Measurements from ENCODE around the gene PLA2G6.
"Not testable (repeated sequence)": the region's sequence is repeated elsewhere in the genome, so short reads cannot be mapped to it uniquely, and the experiment has no call there.

PLA2G6 gene

DNA sequence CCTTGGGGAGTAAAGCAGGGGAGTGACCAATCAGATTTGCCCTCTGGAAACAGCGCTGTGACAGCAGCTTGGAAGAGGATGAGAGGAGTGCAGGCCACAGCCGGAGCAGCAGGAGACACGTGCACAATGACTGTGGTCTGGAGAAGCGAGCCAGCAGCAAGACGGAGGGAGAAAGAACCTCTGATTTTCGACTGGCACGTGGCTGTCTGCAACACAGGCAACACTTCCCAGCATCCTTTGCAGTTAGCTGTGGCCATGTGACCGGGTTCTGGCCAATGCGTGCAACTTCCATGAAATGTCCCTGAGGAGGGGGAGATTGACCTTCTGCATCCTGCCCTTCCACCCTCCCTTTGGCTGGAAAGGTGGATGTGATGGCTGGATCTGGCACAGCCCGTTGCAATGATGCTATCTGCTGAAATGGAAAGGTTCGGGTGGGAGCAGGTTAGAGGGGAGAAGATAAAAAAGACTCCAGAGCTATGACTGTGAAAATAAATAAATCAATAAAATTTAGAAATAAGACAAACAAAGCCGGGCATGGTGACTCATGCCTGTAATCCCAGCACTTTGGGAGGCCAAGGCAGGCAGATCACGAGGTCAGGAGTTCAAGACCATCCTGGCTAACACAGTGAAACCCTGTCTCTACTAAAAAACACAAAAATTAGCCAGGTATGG, 15.6 kb downstream of the PLA2G6 start:
- DNase-seq = no peak

DNA sequence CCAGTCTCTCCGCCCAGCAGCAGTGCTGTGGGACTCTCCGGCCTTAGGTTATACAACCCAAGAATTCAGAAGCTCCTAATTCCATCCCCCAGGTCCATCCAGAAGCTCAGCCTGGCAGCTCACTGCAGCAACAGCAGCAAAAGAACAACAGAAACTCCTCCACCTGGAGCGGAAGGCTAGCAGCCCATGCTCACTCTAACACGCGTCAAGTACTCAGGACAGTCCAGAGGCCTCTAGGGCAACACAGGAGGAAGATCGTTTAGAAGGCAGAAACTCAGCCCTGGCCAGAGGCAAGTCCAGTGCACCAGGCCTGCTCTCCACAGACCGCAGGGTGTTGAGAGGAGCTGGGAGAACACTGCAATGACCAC, 17.1 kb downstream of the PLA2G6 start:
- no peak for DNase-seq

- no peak for DNase-seq
Observed at GRCh38 chr22:38163844-38164550, 17.6 kb downstream of the PLA2G6 start.

- DNase-seq = no peak
Observed at GRCh38 chr22:38162881-38163843, 18.5 kb downstream of the PLA2G6 start.

DNA sequence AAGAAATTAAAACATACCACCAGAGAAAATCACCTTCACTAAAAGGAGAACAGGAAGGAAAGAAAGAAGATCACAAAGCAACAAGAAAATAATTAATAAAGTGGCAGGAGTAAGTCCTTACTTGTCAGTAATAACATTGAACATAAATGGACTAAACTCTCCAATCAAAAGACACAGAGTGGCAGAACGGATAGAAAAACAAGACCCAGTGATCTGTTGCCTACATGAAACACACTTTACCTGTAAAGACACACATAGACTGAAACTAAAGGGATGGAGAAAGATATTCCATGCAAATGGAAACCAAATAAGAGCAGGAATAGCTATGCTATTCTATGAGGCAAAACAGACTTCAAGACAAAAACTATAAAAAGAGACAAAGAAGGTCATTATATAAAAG, 25.9 kb downstream of the PLA2G6 start:
- DNase-seq = no peak

DNA sequence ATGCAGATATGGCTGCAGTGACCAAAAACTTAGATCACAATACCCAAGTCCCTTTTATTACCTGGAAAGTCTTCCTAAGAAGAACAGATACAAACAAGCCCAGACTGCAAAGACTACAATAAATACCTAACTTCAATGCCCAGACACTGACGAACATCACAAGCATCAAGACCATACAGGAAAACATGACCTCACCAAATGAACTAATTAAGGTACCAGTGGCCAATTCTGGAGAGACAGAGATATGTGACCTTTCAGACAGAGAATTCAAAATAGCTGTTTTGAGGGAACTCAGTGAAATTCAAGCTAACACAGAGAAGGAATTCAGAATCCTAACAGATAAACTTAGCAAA, 27.1 kb downstream of the PLA2G6 start:
- not testable (repeated sequence) for DNase-seq

DNA sequence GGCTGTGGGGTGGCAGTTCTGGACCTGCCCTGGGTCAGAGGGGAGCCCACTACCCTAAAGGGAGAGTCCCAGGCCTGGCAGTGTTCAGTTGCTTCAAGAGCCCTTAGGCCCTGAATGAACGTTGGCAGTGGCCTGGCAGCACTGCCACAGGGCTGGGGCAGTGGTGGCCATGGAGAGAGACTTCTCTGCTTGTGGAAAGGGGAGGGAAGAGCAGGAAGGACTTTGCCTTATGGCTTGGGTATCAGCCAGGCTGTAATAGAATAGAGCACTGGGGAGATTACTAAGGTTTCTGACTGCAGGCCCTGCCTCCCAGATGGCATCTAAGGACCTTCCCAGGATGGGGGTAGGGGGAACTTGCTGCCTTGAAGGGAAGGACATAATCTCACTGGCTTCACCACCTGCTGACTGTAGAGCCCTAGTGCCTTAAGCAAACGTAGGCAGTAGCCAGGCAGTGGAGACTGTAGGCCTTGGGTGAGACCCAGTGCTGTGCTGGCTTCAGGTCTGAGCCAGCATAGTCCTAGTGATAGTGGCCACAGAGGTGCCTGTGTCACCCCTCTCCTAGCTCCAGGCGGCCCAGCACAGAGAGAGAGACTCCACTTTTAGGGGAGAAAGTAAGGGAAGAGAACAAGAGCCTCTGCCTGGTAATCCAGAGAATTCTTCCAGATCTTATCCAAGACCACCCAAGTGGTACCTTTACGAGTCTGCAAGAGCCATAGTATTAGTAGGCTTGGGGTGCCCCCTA, 27.6 kb downstream of the PLA2G6 start:
- DNase-seq = no peak

GRCh38 chr22:38151126-38151500, 30.5 kb downstream of the PLA2G6 start:
- no peak for DNase-seq

DNA sequence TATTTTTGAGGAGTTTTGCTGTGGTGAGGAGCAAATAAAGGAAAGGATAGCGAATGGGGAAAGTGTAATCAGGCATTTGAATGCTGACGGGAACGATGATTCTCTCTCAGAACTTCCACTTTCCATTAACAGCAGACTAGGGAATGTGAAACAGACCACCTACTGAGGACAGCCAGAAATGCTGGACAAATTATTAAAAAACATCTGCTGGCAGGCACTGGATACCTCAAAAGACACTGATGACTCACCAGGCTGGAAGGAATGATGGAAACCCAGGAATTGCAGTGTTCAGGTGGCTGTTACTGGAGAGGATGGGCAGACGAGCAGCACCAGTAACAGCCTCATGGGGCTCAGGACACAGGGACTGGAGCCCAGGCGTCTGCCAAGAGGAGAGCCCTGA, 33.4 kb downstream of the PLA2G6 start:
- no peak for DNase-seq

DNA sequence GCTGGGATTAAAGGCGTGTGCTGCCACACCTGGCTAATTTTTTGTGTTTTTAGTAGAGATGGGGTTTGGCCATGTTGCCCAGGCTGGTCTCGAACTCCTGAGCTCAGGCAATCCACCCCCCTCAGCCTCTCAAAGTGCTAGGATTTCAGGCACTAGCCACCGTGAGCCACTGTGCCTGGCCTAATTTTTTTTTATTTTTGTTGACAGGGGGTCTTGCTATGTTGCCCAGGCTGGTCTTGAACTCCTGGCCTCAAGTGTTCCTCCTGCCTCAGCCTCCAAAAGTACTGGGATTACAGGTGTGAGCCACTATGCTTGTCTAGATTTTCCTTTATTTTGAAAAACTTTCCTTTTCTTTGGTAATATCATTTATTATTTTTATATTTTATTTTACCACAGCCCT, 35.5 kb downstream of the PLA2G6 start:
- not testable (repeated sequence) for DNase-seq

DNA sequence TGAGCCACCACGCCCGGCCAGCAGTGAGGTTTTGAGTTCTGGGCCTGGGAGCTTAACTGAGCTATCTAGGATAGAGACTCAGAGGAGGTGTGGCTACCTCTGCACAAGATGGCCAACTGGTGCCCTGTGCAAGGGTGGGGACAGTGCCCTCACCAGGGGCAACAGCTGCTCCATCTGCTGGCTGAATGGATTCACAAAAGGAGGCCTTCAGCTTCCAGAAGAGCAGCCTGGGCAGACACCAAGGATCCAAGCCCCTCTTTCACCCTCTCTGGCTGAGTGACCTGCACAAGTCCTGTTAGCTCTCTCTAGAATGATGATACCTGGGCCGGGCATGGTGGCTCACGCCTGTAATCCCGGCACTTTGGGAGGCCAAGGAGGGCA, 37.6 kb downstream of the PLA2G6 start:
- no peak for DNase-seq

DNA sequence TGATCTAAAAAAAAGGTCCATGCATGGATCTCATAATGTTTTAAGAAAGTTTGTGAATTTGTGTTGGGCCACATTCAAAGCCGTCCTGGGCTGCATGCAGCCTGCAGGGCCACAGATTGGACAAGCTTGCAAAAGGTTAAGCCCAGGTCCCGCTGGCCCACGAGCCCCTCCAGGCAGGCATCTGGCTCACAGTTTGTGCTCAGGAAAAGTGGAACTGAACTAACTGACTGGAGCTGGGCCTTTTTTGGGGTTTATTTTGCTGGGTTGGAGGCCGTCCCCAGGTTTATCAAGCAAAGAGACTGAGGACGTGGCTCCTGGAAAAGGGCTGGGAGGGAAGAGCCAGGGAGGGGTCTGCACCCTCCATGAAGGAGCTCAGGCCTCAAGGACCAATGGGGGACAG, 39.0 kb downstream of the PLA2G6 start:
- DNase-seq = no peak

DNA sequence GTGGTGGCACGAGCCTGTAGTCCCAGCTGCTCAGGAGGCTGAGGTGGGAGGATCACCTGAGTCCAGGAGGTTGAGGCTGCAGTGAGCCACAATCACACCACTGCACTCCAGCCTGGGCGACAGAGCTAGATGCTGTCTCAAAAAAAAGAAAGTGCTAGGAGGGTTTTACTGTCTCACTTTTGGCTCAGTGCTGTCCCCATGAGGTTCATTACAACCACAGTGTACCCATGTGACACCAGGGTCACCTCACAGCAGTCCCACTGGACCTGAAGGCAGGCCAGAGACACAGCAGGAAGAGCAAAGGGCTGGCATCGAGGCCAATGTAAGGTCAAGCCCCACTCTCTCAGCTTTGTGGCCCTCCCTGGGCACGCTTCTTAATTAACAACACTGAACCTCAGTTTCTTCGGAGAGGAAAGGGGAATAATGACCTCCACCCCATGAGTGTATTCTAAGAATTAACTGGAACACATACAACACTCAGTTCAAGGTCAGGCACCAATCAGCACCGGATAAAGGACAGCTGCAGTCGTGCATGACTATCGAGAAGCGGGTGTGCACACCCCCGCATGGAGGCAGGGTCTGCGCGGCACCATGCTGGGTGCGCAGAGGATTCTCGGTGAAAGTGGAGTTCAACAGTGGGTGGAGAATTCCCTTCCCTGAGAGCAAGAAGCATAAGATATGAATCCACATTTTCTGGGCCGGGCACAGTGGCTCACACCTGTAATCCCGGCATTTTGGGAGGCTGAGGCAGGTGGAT, 40.2 kb downstream of the PLA2G6 start:
- no peak for DNase-seq

DNA sequence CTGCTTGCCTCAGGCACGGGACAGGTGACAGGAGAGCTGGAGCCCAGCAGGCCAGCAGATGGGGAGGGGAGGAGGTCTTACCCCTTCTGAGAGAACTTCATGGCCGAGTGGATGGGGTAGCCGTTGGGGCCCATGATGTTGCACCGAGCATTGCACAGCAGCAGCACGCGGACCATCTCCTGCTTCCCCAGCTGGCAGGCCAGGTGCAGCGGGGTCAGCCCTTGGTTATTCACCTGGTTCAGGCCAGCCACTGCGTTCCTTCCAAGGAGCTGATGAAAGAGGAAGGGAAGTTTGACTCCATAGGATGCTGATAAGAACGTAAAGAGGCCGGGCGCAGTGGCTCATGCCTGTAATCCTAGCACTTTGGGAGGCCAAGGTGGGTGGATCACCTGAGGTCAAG, 41.7 kb downstream of the PLA2G6 start:
- DNase-seq = no peak

- DNase-seq = no peak
Observed at GRCh38 chr22:38138961-38139360, 42.7 kb downstream of the PLA2G6 start.

DNA sequence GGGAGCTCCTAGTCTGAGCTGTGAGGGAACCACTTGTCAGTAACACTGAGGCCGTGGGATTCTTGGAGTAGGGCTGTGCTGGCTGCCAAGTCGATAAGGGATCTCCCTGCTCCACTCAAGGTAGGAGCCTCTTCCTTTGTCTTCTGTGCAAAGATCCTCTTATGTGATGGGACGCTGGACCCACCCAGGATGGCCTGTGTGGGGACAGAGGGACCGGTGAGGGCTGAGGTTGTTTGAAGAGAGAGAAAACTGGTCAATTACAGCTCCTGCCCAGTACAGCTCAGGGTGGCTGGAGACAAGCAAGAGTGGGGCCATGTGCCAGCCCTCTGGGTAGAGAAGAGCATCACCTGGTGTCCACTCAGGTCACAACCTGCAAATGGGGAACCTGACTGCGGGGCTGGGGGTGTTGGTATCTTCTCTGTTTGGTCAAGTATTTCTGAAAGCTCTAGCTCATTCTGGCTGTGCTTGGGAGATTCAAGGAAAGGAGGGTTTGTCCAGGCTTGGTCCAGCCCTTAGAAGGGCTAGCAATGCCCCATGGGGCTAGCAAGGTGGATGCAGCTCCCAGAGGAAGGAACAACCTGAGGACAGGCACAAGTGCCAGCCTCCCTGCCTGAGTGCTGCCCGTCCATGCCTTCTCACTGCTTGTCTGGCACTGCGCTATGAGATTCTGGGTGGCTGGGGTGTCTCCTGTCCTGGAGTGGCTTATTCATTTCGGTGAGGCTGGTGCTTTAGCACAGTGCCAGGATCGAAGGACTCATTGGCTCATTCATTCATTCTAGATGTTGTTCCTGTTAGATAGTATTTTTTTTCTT, 43.5 kb downstream of the PLA2G6 start:
- DNase-seq = no peak

DNA sequence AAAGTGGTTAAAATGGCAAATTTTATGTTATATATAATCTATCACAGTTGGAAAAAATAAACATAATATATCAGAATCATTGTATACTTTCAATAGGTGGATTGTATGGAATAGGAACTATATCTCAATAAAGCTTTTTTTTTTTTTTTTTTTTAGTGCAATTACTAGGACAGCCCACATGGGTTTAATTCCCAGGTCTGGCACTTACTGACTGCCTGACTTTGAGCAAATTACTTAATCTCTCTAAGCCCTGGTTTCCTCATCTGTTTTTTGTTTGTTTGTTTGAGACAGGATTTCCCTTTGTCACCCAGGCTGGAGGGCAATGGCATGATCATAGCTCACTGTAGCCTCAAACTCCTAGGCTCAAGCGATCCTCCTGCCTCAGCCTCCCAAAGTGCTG, 45.0 kb downstream of the PLA2G6 start:
- no peak for DNase-seq

DNA sequence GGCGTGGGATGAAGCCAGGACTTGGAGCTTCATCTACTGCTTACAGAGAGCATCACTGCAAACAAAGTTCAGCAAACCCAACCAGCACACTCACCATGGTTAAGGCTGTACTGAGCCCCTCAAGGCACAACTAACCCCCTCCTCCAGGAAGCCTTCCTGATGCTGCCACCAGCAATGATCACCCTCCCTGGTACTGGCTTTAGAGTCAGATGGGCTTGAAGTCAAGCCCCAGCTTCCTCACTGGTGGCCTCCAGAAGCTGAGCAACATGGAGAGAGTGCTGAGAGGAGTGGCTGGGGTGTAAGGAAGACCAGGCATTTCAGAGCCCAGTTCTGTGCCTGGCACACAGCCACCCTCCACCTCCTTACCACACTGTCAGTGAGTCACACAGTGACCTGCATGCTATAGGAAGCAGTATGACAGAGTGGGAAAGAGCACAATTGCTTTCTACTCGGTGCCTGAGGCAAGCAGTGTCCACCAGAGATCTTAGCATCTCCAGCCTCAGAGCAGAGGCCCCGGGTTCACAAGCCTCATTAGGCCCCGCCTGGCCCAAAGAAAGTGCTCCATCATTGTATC, 46.4 kb downstream of the PLA2G6 start:
- DNase-seq = no peak

GRCh38 chr22:38133331-38133730, 48.3 kb downstream of the PLA2G6 start:
- no peak for DNase-seq

GRCh38 chr22:38132794-38133193, 48.8 kb downstream of the PLA2G6 start:
- DNase-seq = no peak

GRCh38 chr22:38132136-38132535, 49.5 kb downstream of the PLA2G6 start:
- DNase-seq = no peak
